ENCODE data around the gene MUC6.

- no peak for TF ChIP-seq HMBOX1 (IDR thresholded peaks at IDR 0.05)
- no peak for TF ChIP-seq CEBPZ (IDR thresholded peaks at IDR 0.05; ENCODE audit: borderline replicate concordance, low read depth, low read length)
- TF ChIP-seq NFYB (IDR thresholded peaks at IDR 0.05; ENCODE audit: extremely low read depth, insufficient read length), result no peak
- TF ChIP-seq FOXP1 (CRISPR knock-in tag; IDR thresholded peaks at IDR 0.05), result no peak
- TF ChIP-seq GABPA (tag; conservative IDR thresholded peaks at IDR 0.05; ENCODE audit: low read depth), result no peak
- TF ChIP-seq, protein P1, sequence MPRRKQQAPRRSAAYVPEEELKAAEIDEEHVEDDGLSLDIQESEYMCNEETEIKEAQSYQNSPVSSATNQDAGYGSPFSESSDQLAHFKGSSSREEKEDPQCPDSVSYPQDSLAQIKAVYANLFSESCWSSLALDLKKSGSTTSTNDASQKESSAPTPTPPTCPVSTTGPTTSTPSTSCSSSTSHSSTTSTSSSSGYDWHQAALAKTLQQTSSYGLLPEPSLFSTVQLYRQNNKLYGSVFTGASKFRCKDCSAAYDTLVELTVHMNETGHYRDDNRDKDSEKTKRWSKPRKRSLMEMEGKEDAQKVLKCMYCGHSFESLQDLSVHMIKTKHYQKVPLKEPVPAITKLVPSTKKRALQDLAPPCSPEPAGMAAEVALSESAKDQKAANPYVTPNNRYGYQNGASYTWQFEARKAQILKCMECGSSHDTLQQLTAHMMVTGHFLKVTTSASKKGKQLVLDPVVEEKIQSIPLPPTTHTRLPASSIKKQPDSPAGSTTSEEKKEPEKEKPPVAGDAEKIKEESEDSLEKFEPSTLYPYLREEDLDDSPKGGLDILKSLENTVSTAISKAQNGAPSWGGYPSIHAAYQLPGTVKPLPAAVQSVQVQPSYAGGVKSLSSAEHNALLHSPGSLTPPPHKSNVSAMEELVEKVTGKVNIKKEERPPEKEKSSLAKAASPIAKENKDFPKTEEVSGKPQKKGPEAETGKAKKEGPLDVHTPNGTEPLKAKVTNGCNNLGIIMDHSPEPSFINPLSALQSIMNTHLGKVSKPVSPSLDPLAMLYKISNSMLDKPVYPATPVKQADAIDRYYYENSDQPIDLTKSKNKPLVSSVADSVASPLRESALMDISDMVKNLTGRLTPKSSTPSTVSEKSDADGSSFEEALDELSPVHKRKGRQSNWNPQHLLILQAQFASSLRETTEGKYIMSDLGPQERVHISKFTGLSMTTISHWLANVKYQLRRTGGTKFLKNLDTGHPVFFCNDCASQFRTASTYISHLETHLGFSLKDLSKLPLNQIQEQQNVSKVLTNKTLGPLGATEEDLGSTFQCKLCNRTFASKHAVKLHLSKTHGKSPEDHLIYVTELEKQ (CRISPR knock-in tag; IDR thresholded peaks at IDR 0.05), result no peak
- TF ChIP-seq, protein P2, sequence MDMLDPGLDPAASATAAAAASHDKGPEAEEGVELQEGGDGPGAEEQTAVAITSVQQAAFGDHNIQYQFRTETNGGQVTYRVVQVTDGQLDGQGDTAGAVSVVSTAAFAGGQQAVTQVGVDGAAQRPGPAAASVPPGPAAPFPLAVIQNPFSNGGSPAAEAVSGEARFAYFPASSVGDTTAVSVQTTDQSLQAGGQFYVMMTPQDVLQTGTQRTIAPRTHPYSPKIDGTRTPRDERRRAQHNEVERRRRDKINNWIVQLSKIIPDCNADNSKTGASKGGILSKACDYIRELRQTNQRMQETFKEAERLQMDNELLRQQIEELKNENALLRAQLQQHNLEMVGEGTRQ (CRISPR knock-in tag; IDR thresholded peaks at IDR 0.05), result no peak
- TF ChIP-seq, protein P3, sequence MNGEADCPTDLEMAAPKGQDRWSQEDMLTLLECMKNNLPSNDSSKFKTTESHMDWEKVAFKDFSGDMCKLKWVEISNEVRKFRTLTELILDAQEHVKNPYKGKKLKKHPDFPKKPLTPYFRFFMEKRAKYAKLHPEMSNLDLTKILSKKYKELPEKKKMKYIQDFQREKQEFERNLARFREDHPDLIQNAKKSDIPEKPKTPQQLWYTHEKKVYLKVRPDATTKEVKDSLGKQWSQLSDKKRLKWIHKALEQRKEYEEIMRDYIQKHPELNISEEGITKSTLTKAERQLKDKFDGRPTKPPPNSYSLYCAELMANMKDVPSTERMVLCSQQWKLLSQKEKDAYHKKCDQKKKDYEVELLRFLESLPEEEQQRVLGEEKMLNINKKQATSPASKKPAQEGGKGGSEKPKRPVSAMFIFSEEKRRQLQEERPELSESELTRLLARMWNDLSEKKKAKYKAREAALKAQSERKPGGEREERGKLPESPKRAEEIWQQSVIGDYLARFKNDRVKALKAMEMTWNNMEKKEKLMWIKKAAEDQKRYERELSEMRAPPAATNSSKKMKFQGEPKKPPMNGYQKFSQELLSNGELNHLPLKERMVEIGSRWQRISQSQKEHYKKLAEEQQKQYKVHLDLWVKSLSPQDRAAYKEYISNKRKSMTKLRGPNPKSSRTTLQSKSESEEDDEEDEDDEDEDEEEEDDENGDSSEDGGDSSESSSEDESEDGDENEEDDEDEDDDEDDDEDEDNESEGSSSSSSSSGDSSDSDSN (IDR thresholded peaks at IDR 0.05; ENCODE audit: borderline replicate concordance in 1 of 2, low read depth in 2 of 2, low read length in 2 of 2), result no peak
- TF ChIP-seq ESRRA (IDR thresholded peaks at IDR 0.05; ENCODE audit: borderline replicate concordance, low read depth), result no peak
- no peak for TF ChIP-seq ZNF655 (CRISPR knock-in tag; IDR thresholded peaks at IDR 0.05)
- no peak for TF ChIP-seq HNRNPL (IDR thresholded peaks at IDR 0.05; ENCODE audit: low read depth, low read length)
- no peak for TF ChIP-seq DNMT1 (IDR thresholded peaks at IDR 0.05)
These were observed 15.9 kb upstream of the MUC6 start for GRCh38 chr11:1052133-1053011.

Data from K562 (cell line).